ENCODE results near the gene CLSTN3.

Gene CLSTN3

GRCh38 chr12:7146228-7146627 is 16.1 kb downstream of the CLSTN3 start:
- no peak for FAIRE-seq
- no peak for DNase-seq (ENCODE audit: insufficient read length, low spot score)

DNA sequence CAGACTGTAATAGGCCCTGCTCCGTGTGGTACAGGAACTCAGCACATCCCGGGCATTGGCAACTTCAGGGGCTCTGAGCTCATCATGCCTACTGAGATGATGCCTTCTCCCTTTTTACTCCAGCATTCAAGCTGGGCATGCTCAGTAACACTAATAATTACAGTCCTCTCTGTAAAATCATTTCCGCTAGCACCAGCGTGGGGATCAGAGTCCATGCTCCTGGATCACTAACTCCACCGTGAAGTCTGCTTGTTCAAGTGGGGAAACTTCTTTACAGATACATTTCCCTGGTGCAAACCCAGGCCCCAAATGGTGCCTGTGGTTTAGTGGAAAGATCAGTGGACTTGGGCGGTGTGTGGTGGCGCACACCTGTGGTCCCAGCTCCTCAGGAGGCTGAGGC is 16.7 kb downstream of the CLSTN3 start:
- FAIRE-seq, result no peak
- DNase-seq (ENCODE audit: insufficient read length, low spot score), result no peak

DNA sequence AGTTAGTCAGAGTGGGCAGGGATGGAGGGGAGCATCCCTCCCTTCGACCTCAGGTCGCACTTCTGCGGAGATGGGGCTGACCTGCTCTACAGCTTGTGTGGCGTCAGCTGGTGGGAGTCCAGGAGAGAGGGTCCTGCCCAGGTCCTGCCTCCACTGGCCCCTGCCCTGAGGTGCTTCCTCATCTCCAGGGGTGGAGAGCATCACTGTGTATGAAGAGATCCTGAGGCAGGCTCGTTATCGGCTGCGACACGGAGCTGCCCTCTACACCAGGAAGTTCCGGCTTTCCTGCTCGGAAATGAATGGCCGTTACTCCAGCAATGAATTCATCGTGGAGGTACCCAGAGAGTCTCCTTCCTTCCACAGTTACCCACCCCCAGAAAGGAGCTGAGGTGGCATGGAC is 20.2 kb downstream of the CLSTN3 start:
- DNase-seq (ENCODE audit: insufficient read length, low spot score) (no peak), FAIRE-seq (no peak)

DNA sequence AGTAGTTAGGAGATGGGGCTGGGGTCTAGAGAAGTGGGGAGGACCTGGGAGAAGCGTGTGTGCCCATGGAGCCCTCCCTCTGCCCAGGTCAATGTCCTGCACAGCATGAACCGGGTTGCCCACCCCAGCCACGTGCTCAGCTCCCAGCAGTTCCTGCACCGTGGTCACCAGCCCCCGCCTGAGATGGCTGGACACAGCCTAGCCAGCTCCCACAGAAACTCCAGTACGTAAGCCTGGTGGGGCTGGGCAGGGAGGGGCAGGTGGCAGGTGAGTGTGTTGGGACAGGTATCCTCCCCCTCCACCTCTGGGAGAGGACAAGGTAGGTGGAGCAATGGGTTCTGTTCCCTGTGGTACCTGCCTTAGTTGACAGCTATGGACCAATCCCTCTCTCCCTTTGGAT is 20.7 kb downstream of the CLSTN3 start:
- DNase-seq (ENCODE audit: insufficient read length, low spot score) (no peak), FAIRE-seq (no peak)

DNA sequence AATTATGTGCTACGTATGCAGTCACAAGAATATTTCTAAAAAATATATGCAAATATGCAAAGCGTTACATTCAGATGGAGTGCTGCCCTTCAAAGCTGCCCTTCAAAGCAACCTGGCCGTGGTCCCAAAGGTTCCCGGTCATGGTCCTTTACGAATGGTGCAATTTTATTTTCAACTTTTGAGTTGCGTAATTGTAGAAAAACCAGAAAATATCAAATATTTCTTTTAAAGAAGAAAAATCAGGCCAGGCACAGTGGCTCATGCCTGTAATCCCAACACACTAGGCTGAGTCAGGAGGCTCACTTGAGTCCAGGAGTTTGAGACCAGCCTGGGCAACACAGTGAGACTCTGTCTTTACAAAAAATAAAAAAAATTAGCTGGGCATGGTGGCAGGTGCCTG is 21.4 kb downstream of the CLSTN3 start:
- DNase-seq (ENCODE audit: insufficient read length, low spot score) (no peak), FAIRE-seq (no peak)

GRCh38 chr12:7152818-7153217 is 22.6 kb downstream of the CLSTN3 start:
- FAIRE-seq, result no peak
- DNase-seq (ENCODE audit: insufficient read length, low spot score), result no peak

DNA sequence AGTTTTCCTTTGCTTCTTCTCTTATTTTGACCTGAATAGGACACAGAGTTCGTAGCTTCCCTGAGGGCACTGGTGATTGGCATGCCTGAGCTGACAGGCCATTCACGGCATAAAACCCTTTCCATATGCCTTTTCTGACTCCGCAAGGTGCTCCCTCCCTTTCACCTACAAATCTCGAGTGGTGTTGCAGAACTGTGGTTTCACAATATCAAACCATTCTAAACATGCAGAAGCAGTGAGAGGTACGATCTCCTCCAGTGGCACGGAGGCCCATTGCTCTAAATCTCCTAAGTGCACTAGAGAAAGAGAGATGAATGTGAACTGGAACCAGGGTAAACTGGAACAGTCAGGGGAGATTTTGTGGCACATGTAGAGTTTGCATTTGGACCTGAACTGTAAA is 23.9 kb downstream of the CLSTN3 start:
- no peak for FAIRE-seq
- no peak for DNase-seq (ENCODE audit: insufficient read length, low spot score)

DNA sequence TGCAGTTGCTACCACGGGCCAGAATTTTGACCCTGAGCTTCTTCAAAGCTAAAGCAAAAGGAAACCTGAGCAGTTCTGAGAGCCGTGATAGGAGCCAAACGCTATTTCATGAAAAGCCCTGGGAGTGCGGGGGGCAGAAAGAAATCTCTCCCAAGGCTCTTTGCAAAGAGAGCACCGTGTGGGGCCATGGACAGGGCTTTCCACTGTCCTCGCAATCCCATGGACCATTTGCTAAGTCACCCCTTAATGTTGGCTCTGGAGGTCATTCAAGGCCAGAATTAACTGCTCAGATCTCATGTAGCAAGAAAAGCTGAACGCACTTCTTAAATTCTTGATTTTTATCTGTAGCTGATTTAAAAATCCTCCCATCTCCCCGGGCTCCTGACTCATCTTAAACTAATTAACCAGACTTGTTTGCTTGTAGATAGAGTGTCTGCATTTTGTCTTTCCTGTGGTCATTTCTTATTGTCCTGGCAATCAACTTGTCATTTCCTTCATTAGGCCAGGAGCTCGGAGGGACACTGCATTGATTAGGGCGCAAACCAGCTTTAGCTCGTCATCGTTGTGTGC is 24.8 kb downstream of the CLSTN3 start:
- FAIRE-seq (no peak), DNase-seq (ENCODE audit: insufficient read length, low spot score) (no peak)

GRCh38 chr12:7155471-7156034 is 25.4 kb downstream of the CLSTN3 start:
- FAIRE-seq (no peak), DNase-seq (ENCODE audit: insufficient read length, low spot score) (no peak)

- FAIRE-seq, result no peak
- no peak for DNase-seq (ENCODE audit: insufficient read length, low spot score)
Measured at GRCh38 chr12:7156259-7157197, 26.4 kb downstream of the CLSTN3 start.

DNA sequence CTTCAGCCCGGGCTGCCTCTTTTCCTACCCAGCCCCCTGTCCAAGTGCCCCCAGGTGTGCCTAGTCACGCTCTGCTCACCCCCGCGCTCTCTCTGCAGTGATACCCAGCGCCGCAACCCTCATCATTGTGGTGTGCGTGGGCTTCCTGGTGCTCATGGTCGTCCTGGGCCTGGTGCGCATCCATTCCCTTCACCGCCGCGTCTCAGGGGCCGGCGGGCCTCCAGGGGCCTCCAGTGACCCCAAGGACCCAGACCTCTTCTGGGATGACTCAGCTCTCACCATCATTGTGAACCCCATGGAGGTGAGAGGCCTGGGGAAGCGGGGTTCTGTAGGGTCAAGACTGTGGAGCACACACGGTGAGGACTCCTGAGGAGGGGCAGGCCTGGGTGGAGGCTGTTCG is 27.2 kb downstream of the CLSTN3 start:
- FAIRE-seq (no peak), DNase-seq (ENCODE audit: insufficient read length, low spot score) (no peak)

- no peak for FAIRE-seq
- no peak for DNase-seq (ENCODE audit: insufficient read length, low spot score)
Measured at GRCh38 chr12:7158781-7159609, 28.8 kb downstream of the CLSTN3 start.

DNA sequence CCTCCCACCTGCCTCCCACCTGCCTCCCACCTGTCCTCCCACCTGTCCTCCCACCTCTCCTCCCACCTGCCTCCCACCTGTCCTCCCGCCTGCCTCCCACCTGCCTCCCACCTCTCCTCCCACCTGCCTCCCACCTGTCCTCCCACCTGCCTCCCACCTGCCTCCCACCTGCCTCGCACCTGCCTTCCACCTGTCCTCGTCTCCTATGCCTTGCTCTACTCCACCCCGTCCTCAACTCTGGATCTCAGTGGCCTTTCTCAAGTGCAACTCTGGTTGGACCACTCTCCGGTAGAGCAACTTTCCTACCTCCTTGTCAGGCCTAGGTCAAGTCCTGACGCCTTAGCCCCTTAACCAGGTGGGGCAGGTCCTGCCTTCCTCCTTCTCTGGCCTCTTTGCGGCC is 30.0 kb downstream of the CLSTN3 start:
- no peak for DNase-seq (ENCODE audit: insufficient read length, low spot score)
- FAIRE-seq, result no peak

DNA sequence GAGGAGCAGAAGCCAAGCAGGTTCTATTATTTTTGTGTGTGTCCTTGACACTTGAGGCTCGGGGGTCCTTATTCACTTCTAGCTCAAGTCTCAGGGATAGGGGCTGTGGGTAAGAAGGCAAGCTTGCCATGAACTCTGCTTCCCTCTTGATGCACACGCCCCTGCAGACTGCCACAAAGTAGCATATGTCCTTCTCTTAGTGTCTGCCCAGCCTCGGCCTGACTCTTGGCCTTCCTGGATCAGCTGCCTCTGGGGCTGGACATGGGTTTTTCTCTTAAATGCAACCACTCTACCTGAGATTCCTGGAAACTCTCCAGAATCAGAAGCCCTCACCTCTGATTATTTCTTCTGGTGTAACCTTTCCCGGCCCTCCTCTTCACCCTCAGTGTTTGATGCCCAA is 31.2 kb downstream of the CLSTN3 start:
- FAIRE-seq (no peak), DNase-seq (ENCODE audit: insufficient read length, low spot score) (no peak)

DNA sequence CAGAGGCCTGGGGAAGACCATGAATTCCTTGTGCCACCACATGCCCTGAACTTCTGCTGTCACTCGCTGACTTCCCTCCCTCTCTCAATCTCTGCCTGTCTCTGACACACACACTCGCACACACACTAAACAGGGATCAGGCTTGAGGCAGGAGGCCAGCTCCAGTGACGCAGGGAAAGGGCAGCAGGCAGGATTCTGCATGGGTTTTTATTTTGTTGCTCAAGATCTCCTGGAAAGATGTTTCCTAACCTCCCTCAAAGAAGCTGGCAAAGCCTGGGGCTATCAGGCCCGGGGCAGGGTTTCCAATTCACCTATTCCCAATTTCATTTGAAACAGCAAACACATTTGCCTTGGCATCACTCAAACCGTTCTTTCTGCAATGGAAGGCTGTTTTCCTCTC is 31.6 kb downstream of the CLSTN3 start:
- FAIRE-seq (no peak), DNase-seq (ENCODE audit: insufficient read length, low spot score) (no peak)

DNA sequence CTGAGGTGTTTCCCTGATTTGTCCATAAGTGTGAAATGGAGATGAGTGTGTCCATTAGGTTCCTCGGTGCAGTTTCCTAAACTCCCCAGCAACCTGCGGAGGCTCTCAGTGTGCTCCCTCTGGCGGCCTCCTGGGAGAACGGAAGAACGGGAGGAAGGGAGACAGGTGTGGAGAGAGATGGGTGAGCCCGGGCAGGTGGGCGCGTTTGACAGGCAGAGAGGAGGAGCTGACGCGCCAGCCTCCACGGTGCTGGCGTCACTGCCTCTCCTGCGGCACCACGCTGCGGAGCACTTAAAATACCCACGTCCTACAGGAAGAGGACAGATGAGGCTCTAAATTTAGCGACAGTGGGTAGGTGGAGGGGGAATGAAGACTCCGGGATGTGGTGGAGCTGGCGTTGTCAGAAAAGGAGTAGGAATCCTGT is 32.5 kb downstream of the CLSTN3 start:
- FAIRE-seq (no peak), DNase-seq (ENCODE audit: insufficient read length, low spot score) (no peak)

DNA sequence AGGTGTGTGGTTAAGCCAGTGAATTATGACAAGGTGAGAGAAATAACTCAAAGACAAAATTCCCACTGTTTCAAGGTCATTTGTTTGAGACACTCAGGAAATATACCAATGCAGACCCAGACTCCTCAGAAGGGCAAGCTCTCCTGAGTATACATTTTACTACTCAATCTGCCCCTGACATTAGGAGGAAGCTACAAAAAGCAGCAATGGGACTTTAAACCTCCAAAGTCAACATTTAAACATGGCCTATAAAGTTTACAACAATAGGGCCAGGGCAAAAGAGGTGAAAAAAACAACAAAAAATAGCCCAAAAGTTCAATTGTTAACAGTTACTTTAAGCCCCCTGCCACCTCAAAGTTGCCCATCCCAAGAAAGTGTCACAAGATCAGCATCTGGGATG is 39.8 kb downstream of the CLSTN3 start:
- no peak for FAIRE-seq
- DNase-seq (ENCODE audit: insufficient read length, low spot score), result no peak

- no peak for FAIRE-seq
Measured at GRCh38 chr12:7171854-7172253, 41.7 kb downstream of the CLSTN3 start.

DNA sequence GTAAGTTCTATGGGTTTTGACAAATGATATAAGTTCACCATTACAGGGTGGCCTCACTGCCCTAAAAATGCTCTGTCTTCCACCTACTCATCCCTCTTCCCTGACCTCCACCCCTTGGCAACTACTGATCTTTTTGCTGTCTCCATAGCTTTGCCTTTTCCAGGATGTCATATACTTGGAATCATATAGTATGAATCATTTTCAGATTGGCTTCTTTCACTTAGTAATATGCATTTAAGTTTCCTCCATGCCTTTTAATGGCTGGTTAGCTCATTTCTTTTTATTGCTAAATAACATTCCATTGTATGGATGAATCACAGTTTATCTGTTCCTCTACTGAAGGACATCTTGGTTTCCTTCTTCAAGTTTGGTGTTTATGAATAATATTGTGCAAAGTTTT is 45.3 kb downstream of the CLSTN3 start:
- DNase-seq (ENCODE audit: insufficient read length, low spot score) (no peak), FAIRE-seq (no peak)

More at GRCh38 chr12:7171854-7172253, 41.7 kb downstream of the CLSTN3 start:
- no peak for DNase-seq (ENCODE audit: insufficient read length, low spot score)

- no peak for FAIRE-seq
- no peak for DNase-seq (ENCODE audit: insufficient read length, low spot score)
Measured at GRCh38 chr12:7176595-7176994, 46.4 kb downstream of the CLSTN3 start.

GRCh38 chr12:7178481-7178880 is 48.3 kb downstream of the CLSTN3 start:
- no peak for FAIRE-seq

More at GRCh38 chr12:7178481-7178880, 48.3 kb downstream of the CLSTN3 start:
- DNase-seq (ENCODE audit: insufficient read length, low spot score), result no peak

All from GM19239 (cell line).